ENCODE results near the gene PAIP1. TPM values are rescaled to one million over a fixed set of nuclear protein-coding genes. Genes with fewer than 3 reads are reported as not detected.

Gene PAIP1
- total RNA-seq, 1 experiment from 2014 or later, result 118 TPM

DNA sequence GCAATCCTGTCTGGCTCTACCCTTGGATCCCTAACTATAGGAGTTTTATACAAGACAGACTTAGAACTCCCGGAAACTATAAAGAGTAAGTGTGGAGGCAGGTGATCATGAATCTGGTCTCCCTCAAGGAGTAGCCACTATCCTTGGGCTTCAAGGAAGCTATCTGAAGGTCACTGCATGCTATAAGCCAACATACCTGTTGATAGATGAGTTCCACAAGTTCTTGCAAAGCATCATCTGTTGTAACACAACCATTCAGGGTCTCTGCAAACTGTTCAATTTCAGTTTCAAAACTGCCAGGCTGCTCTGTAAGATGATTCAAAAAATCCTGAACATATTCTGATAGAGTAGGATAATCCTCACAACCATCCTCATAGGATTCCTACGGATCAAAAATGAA, 9.3 kb downstream of the PAIP1 start:
- TF ChIP-seq, protein P1, sequence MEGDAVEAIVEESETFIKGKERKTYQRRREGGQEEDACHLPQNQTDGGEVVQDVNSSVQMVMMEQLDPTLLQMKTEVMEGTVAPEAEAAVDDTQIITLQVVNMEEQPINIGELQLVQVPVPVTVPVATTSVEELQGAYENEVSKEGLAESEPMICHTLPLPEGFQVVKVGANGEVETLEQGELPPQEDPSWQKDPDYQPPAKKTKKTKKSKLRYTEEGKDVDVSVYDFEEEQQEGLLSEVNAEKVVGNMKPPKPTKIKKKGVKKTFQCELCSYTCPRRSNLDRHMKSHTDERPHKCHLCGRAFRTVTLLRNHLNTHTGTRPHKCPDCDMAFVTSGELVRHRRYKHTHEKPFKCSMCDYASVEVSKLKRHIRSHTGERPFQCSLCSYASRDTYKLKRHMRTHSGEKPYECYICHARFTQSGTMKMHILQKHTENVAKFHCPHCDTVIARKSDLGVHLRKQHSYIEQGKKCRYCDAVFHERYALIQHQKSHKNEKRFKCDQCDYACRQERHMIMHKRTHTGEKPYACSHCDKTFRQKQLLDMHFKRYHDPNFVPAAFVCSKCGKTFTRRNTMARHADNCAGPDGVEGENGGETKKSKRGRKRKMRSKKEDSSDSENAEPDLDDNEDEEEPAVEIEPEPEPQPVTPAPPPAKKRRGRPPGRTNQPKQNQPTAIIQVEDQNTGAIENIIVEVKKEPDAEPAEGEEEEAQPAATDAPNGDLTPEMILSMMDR (conservative IDR thresholded peaks at IDR 0.05; ENCODE audit: low read depth, low read length), result no peak
- TF ChIP-seq EZH2 (IDR thresholded peaks at IDR 0.05; ENCODE audit: borderline replicate concordance, low read depth, low read length, poor library complexity, severe bottlenecking), result no peak
- intact Hi-C loops (cut with micrococcal nuclease; ENCODE audit: unreplicated experiment), result no loop called here
- ChIA-PET POLR2A (ENCODE audit: low non-redundant PET) (no interaction called here), CTCF (no interaction called here)
- BruUV-seq (replicated peaks), result no TSS peak
- Histone ChIP-seq H3K27ac (ENCODE audit: low read depth, low read length, poor library complexity, severe bottlenecking) (no peak overlapping the region), H3K36me3 (ENCODE audit: insufficient read depth, low read length, poor library complexity, severe bottlenecking) (peaks cover 79% of the 10 kb centered on the region), H3K4me1 (ENCODE audit: insufficient read depth, low read length, poor library complexity, severe bottlenecking) (peaks cover 8% of the 10 kb centered on the region), H3K9me3 (ENCODE audit: low read depth, low read length, poor library complexity, severe bottlenecking) (no peaks in the 10 kb centered on the region), H3K27me3 (replicated peaks; ENCODE audit: insufficient read depth, low read depth, low read length, poor library complexity) (no peaks in the 10 kb centered on the region), H3K4me3 (ENCODE audit: low read depth, low read length, poor library complexity, severe bottlenecking) (no peak overlapping the region)
- DNase-seq (ENCODE audit: low spot score), result no peak

DNA sequence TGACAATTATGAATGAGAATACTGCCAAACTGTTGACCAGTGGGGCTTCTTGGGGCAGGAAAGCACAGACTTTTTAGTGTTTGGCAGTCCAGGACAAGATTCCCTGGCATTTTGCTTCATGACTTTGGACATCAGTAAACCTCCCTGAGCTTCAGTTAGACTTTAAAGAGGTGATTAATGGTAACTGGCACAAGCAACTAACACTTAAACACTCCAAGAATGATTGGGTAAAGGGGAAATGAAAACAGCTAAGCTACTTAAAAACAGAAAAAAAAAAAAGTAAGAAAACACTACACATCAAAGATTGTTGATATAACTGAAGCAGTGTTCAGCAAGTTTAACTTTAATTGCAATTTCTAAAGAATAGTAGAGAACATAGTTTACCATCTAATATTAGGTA, 13.4 kb downstream of the PAIP1 start:
- TF ChIP-seq, protein P1 (conservative IDR thresholded peaks at IDR 0.05; ENCODE audit: low read depth, low read length), result no peak
- TF ChIP-seq EZH2 (IDR thresholded peaks at IDR 0.05; ENCODE audit: borderline replicate concordance, low read depth, low read length, poor library complexity, severe bottlenecking), result no peak
- CTCF ChIA-PET, result no interaction called here
- Histone ChIP-seq H3K27ac (ENCODE audit: low read depth, low read length, poor library complexity, severe bottlenecking) (no peak overlapping the region), H3K36me3 (ENCODE audit: insufficient read depth, low read length, poor library complexity, severe bottlenecking) (peaks cover 80% of the 10 kb centered on the region), H3K4me3 (ENCODE audit: low read depth, low read length, poor library complexity, severe bottlenecking) (no peak overlapping the region), H3K9me3 (ENCODE audit: low read depth, low read length, poor library complexity, severe bottlenecking) (no peaks in the 10 kb centered on the region), H3K27me3 (replicated peaks; ENCODE audit: insufficient read depth, low read depth, low read length, poor library complexity) (no peaks in the 10 kb centered on the region), H3K4me1 (ENCODE audit: insufficient read depth, low read length, poor library complexity, severe bottlenecking) (no peaks in the 10 kb centered on the region)
- BruUV-seq (replicated peaks), result no TSS peak
- DNase-seq (ENCODE audit: low spot score), result no peak
- POLR2A ChIA-PET (ENCODE audit: low non-redundant PET), result no interaction called here
- intact Hi-C loops (cut with micrococcal nuclease; ENCODE audit: unreplicated experiment), result no loop called here

DNA sequence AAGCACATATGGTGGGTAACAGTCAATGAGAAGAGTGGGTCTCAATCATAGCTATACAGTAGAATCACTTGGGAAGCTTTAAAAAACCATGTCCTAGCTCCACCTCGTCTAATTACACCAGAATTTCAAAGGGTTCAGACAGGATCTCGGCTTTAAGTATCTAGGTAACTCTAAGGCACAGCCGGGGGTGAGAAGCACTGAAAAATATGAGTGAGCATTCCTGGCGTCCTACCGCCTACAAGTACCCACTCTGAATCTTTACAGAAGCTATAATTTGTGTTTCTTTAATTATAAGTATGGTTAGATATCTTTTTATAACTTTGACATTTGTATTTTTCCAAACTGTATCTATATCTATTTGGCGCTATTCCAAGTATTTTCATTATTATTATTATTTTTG, 16.1 kb downstream of the PAIP1 start:
- no TSS peak for BruUV-seq (replicated peaks)
- POLR2A ChIA-PET (ENCODE audit: low non-redundant PET), result interaction anchor here (0.5 kb wide), 1 partner anchor 12 kb away, joined by 3 read pairs; no protein-coding TSS in a partner anchor
- H3K4me3 ChIP-seq (ENCODE audit: low read depth, low read length, poor library complexity, severe bottlenecking), result no peak overlapping the region
- H3K27me3 ChIP-seq (replicated peaks; ENCODE audit: insufficient read depth, low read depth, low read length, poor library complexity), result no peaks in the 10 kb centered on the region
- intact Hi-C loops (cut with micrococcal nuclease; ENCODE audit: unreplicated experiment), result no loop called here
- H3K4me1 ChIP-seq (ENCODE audit: insufficient read depth, low read length, poor library complexity, severe bottlenecking), result no peaks in the 10 kb centered on the region
- H3K9me3 ChIP-seq (ENCODE audit: low read depth, low read length, poor library complexity, severe bottlenecking), result no peaks in the 10 kb centered on the region
- TF ChIP-seq, protein P1 (conservative IDR thresholded peaks at IDR 0.05; ENCODE audit: low read depth, low read length), result no peak
- no peak for DNase-seq (ENCODE audit: low spot score)
- CTCF ChIA-PET, result interaction anchor here (0.7 kb wide), 1 partner anchor 91 kb away, joined by 5 read pairs; no protein-coding TSS in a partner anchor
- peaks cover 80% of the 10 kb centered on the region for H3K36me3 ChIP-seq (ENCODE audit: insufficient read depth, low read length, poor library complexity, severe bottlenecking)
- H3K27ac ChIP-seq (ENCODE audit: low read depth, low read length, poor library complexity, severe bottlenecking), result no peak overlapping the region
